ENCODE data around the gene CABLES1. TPM values are rescaled to one million over a fixed set of nuclear protein-coding genes. Genes with fewer than 3 reads are reported as not detected.

Gene CABLES1
- total and polyA plus RNA-seq, 2 of the 4 experiments (the other 2 are of a cell fraction), result 4.7 to 5.7 TPM

- H3K4me3 ChIP-seq (ENCODE audit: insufficient read depth, low read depth, low read length), result no peak overlapping the region
- H3K36me3 ChIP-seq (ENCODE audit: control insufficient read depth, insufficient read depth, low read length), result no peaks in the 10 kb centered on the region
- H2AK5ac ChIP-seq (ENCODE audit: low read depth, low read length), result peak overlapping the region; percentile 79
- H3K14ac ChIP-seq (replicated peaks; ENCODE audit: low read depth, low read length), result peak overlapping the region; percentile 89
- dilution Hi-C loops (cut with HindIII; ENCODE audit: low sequenced_read_pairs, unreplicated experiment) (no loop called here), intact Hi-C loops (cut with micrococcal nuclease) (no loop called here), in situ Hi-C loops (cut with MboI; ENCODE audit: low sequenced_read_pairs) (no loop called here)
- H2BK120ac ChIP-seq (ENCODE audit: low read depth, low read length), result peak overlapping the region; percentile 96
- CTCF ChIA-PET, result no interaction called here
- peaks cover 21% of the 10 kb centered on the region for H3K4me1 ChIP-seq (ENCODE audit: control insufficient read depth, insufficient read depth, low read length)
- H2BK5ac ChIP-seq (ENCODE audit: low read depth, low read length, poor library complexity, severe bottlenecking), result peak overlapping the region; percentile 96
- no TSS peak for BruUV-seq (replicated peaks)
- peak overlapping the region; percentile 95 for H3K4ac ChIP-seq (ENCODE audit: low read depth, low read length)
- no peaks in the 10 kb centered on the region for H3K27me3 ChIP-seq (ENCODE audit: control insufficient read depth, insufficient read depth, low read length)
- H2AFZ ChIP-seq (replicated peaks; ENCODE audit: low read length, poor library complexity), result no peak overlapping the region
- peak; percentile 30 for DNase-seq
- H3K23ac ChIP-seq (ENCODE audit: low read depth, low read length), result peak overlapping the region; percentile 36
- no peak overlapping the region for H3K56ac ChIP-seq (ENCODE audit: extremely low read depth, insufficient read depth, low read length)
- peak overlapping the region; percentile 96; the same call in 1 of the 2 replicates for H3K18ac ChIP-seq (ENCODE audit: low read depth, low read length)
- TF ChIP-seq POLR2A (IDR thresholded peaks at IDR 0.05; ENCODE audit: low read depth, low read length) (no peak), MAZ (IDR thresholded peaks at IDR 0.05; ENCODE audit: borderline replicate concordance, low read depth, low read length) (no peak), SMC3 (IDR thresholded peaks at IDR 0.05; ENCODE audit: low read depth, low read length) (no peak), USF2 (IDR thresholded peaks at IDR 0.05; ENCODE audit: low read depth, low read length) (no peak), MAFK (IDR thresholded peaks at IDR 0.05; ENCODE audit: low read depth, low read length) (no peak), BHLHE40 (IDR thresholded peaks at IDR 0.05; ENCODE audit: low read depth, low read length) (no peak; the same call in 1 of the 2 replicates)
- no peak overlapping the region for H2AK9ac ChIP-seq (replicated peaks; ENCODE audit: low read depth, low read length, poor library complexity)
- H3K27ac ChIP-seq (ENCODE audit: insufficient read depth, low read length), result peak overlapping the region; percentile 89
- no peaks in the 10 kb centered on the region for H4K20me1 ChIP-seq (ENCODE audit: insufficient read depth, low read length)
- peaks cover 0 to 3% of the 10 kb centered on the region in 2 experiments; a peak in 1 of 4 replicates for H3K79me1 ChIP-seq (ENCODE audit: low read depth in 1 of 2, low read length in 2 of 2)
- ATAC-seq (ENCODE audit: low read depth), result no peak
- peak overlapping the region; percentile 42 to 87 for H4K8ac ChIP-seq (ENCODE audit: low read depth in 2 of 2, low read length in 2 of 2)
- H3K9ac ChIP-seq (ENCODE audit: low read depth, low read length), result no peak overlapping the region
- H3K4me2 ChIP-seq (ENCODE audit: low read depth, low read length), result no peak overlapping the region
- peak overlapping the region; percentile 5; the same call in 1 of the 2 replicates for H4K5ac ChIP-seq (ENCODE audit: low read depth, low read length)
- peaks cover 4% of the 10 kb centered on the region; the same call in 1 of the 2 replicates for H3K9me3 ChIP-seq (ENCODE audit: control insufficient read depth, insufficient read depth, low read length)
- WGBS, 2 experiments (ENCODE audit: extremely low coverage in 2 of 2, insufficient read length in 1 of 2), result 10% methylated on average over 2 of the region's 10 CpGs; no CpG with 5 or more reads in 1 of the 2 experiments
- POLR2A ChIA-PET (ENCODE audit: unreplicated experiment), result no interaction called here
- H2BK20ac ChIP-seq (ENCODE audit: low read depth, low read length), result peak overlapping the region; percentile 97
- H2BK15ac ChIP-seq (ENCODE audit: low read depth, low read length), result peak overlapping the region; percentile 94
- H4K91ac ChIP-seq (ENCODE audit: insufficient read depth, low read depth, low read length), result peak overlapping the region; percentile 95
- H3K9me1 ChIP-seq (ENCODE audit: insufficient read depth, low read length), result peaks cover 16% of the 10 kb centered on the region
Measured at GRCh38 chr18:23114171-23114881, 21.0 kb upstream of the CABLES1 start.
